ENCODE results near the gene RNF115.

GRCh38 chr1:145847827-145848226 is 23.9 kb upstream of the RNF115 start:
- TF ChIP-seq CTCF (IDR thresholded peaks at IDR 0.05) = no peak
- TF ChIP-seq EP300 (IDR thresholded peaks at IDR 0.05) = no peak
- no peak for TF ChIP-seq POLR2AphosphoS5 (IDR thresholded peaks at IDR 0.05)

All from esophagus muscularis mucosa (tissue), 4 donors.